A549 (cell line): ENCODE results near the gene ZBTB49. TPM values are rescaled to one million over a fixed set of nuclear protein-coding genes. Genes with fewer than 3 reads are reported as not detected.

ENCODE experiments used
- ATAC-seq, 2 experiments: fragments of 200-7000 bp in 1 of 2; fragments of >200 bp in 1 of 2; cut with Nextera tagmentation in 1 of 2; cut with Tn5 transposase in 1 of 2; 3 replicates each; pipeline versions ENCODE4 v1.8.0 to v1.9.1; 2018 to 2020; ENCODE audit warnings: mild to moderate bottlenecking in 1 of 2, moderate library complexity in 1 of 2
- CTCF ChIA-PET: fragments of 300-600 bp; sonication (Branson Sonifier 250); formaldehyde crosslinking; extraction: SDS; loops from one replicate; lab custom pipeline; 2021; ENCODE audit warnings: antibody characterized with exemption, inconsistent platforms; lab: Yijun Ruan, JAX
- POLR2A ChIA-PET: fragments of 350-600 bp; formaldehyde crosslinking; extraction: SDS; loops from one replicate; lab custom pipeline; 2021; ENCODE audit warnings: antibody characterized with exemption, inconsistent platforms; lab: Yijun Ruan, JAX
- DNase-seq, 2 experiments: peaks; one replicate each; pipeline versions ENCODE4 v3.0.0 to v3.0.0-alpha.2; 2011 to 2016; ENCODE audit warnings: low read depth in 1 of 2, low spot score in 1 of 2
- FAIRE-seq: peaks from 2 replicates; lab custom pipeline; 2011; peaks lifted over from hg19 to GRCh38; lab: Jason Lieb, UNC
- H3K27ac ChIP-seq, 2 experiments: fragments of >200 bp; sonication (Bioruptor Twin); formaldehyde crosslinking; 3 replicates each; pipeline ENCODE4 v1.5.1; 2016 to 2017
- H3K4me1 ChIP-seq: fragments of >200 bp; sonication (Bioruptor Twin); formaldehyde crosslinking; 3 replicates; pipeline ENCODE4 v1.6.1; 2016
- H3K4me2 ChIP-seq: fragments of >200 bp; sonication (Bioruptor Twin); formaldehyde crosslinking; 3 replicates; pipeline ENCODE4 v1.6.1; 2016
- H3K4me3 ChIP-seq: fragments of >200 bp; sonication (Bioruptor Twin); formaldehyde crosslinking; 3 replicates; pipeline ENCODE4 v1.5.1; 2016
- H3K9me3 ChIP-seq: fragments of >200 bp; sonication (Bioruptor Twin); formaldehyde crosslinking; 3 replicates; pipeline ENCODE4 v1.6.1; 2016
- EHMT2 ChIP-seq: fragments of 200-600 bp; sonication (generic); IDR thresholded peaks from 2 replicates; pipeline ENCODE4 v1.6.1; 2016; ENCODE audit warnings: antibody characterized with exemption, low read depth, mild to moderate bottlenecking, moderate library complexity
- FOSB ChIP-seq: fragments of 250-450 bp; sonication (Bioruptor Pico); IDR thresholded peaks from 2 replicates; pipeline ENCODE4 v1.5.0; 2020; ENCODE audit warnings: mild to moderate bottlenecking, moderate library complexity
- FOXS1 ChIP-seq: fragments of 250-450 bp; sonication (Bioruptor Pico); IDR thresholded peaks from 2 replicates; pipeline ENCODE4 v1.5.0; 2020; ENCODE audit warnings: mild to moderate bottlenecking, moderate library complexity
- HOXA7 ChIP-seq: fragments of 250-450 bp; sonication (Bioruptor Pico); IDR thresholded peaks from 2 replicates; pipeline ENCODE4 v1.5.0; 2020; ENCODE audit warnings: mild to moderate bottlenecking, moderate library complexity
- JUNB ChIP-seq: fragments of >200 bp; sonication (Bioruptor Twin); formaldehyde crosslinking; IDR thresholded peaks from 2 replicates; pipeline ENCODE4 v1.6.1; 2016
- KDM1A ChIP-seq: fragments of 200-600 bp; sonication (generic); IDR thresholded peaks from 2 replicates; pipeline ENCODE4 v1.6.1; 2016; ENCODE audit warnings: low read depth, mild to moderate bottlenecking
- MYC ChIP-seq: IDR thresholded peaks from 2 replicates; pipeline ENCODE4 v1.6.1; 2012; ENCODE audit warnings: mild to moderate bottlenecking, inconsistent platforms, low read length, improper control_type of control experiment, borderline replicate concordance
- NFE2L2 ChIP-seq: fragments of 150-350 bp; conservative IDR thresholded peaks from 2 replicates; pipeline ENCODE4 v1.6.1; 2014; ENCODE audit warnings: low read length
- PHF8 ChIP-seq: fragments of 200-600 bp; sonication (generic); IDR thresholded peaks from 2 replicates; pipeline ENCODE4 v1.6.1; 2016; ENCODE audit warnings: low read depth, mild to moderate bottlenecking, antibody characterized with exemption, moderate library complexity, borderline replicate concordance
- RARB ChIP-seq: fragments of 250-450 bp; sonication (Bioruptor Pico); IDR thresholded peaks from 2 replicates; pipeline ENCODE4 v1.8.0; 2021; ENCODE audit warnings: mild to moderate bottlenecking, moderate library complexity
- RFX5 ChIP-seq: fragments of 450-650 bp; IDR thresholded peaks from 2 replicates; pipeline ENCODE4 v1.7.1; 2014; ENCODE audit warnings: antibody characterized with exemption, mild to moderate bottlenecking, moderate library complexity
- RNF2 ChIP-seq: fragments of 200-600 bp; sonication (generic); IDR thresholded peaks from 2 replicates; pipeline ENCODE4 v1.6.1; 2016; ENCODE audit warnings: low read depth, mild to moderate bottlenecking, antibody characterized with exemption, moderate library complexity, borderline replicate concordance
- SMC3 ChIP-seq: fragments of >200 bp; sonication (Bioruptor Twin); formaldehyde crosslinking; IDR thresholded peaks from 3 replicates; pipeline ENCODE4 v1.6.1; 2018; ENCODE audit warnings: inconsistent platforms
- TP53 ChIP-seq: fragments of 250-450 bp; sonication (Bioruptor Pico); IDR thresholded peaks from 2 replicates; pipeline ENCODE4 v1.5.0; 2021; ENCODE audit warnings: mild to moderate bottlenecking, moderate library complexity
- ZC3H11A ChIP-seq: fragments of 450-650 bp; IDR thresholded peaks from 2 replicates; pipeline ENCODE4 v1.6.1; 2014; ENCODE audit warnings: antibody characterized with exemption, mild to moderate bottlenecking
- ZNF302 ChIP-seq: fragments of 250-450 bp; sonication (Bioruptor Pico); IDR thresholded peaks from 2 replicates; pipeline ENCODE4 v1.9.0; 2021; ENCODE audit warnings: inconsistent platforms, mild to moderate bottlenecking, moderate library complexity
- WGBS: methylation state at CpG from one replicate; pipeline ENCODE4 v1.1.6; 2017; ENCODE audit errors: missing lambda C conversion rate; 5-methylcytosine and 5-hydroxymethylcytosine counted together
- polyA plus RNA-seq, 4 experiments: library from polyadenylated mRNA; depleted of rRNA in 3 of 4; stranded (reverse); fragments of >200 nt; fragmentation: RNase III in 1 of 4; extraction: RNeasy Plus Mini Kit Qiagen cat#74134 plus additional on column Dnase treatment in 1 of 4; gene quantifications; 2 replicates in 3 of 4; 3 replicates in 1 of 4; pipeline ENCODE4 v1.2.3, GENCODE V29; 2011 to 2017
- TF ChIP-seq, protein P1 (sequence below): fragments of 250-450 bp; sonication (Bioruptor Pico); IDR thresholded peaks from 2 replicates; pipeline ENCODE4 v1.5.0; 2021; ENCODE audit warnings: mild to moderate bottlenecking, moderate library complexity, borderline replicate concordance
- TF ChIP-seq, protein P2 (sequence below): fragments of 150-350 bp; IDR thresholded peaks from 2 replicates; pipeline ENCODE4 v1.6.1; 2014; ENCODE audit warnings: low read depth, mild to moderate bottlenecking, low read length
- TF ChIP-seq, protein P3 (sequence below): fragments of 200-600 bp; sonication (generic); IDR thresholded peaks from 2 replicates; pipeline ENCODE4 v1.6.1; 2016; ENCODE audit warnings: antibody characterized with exemption, mild to moderate bottlenecking, moderate library complexity

ZBTB49 gene
- polyA plus RNA-seq, 2 of the 4 experiments (the other 2 are of a cell fraction) = 1.9 to 3.1 TPM

DNA sequence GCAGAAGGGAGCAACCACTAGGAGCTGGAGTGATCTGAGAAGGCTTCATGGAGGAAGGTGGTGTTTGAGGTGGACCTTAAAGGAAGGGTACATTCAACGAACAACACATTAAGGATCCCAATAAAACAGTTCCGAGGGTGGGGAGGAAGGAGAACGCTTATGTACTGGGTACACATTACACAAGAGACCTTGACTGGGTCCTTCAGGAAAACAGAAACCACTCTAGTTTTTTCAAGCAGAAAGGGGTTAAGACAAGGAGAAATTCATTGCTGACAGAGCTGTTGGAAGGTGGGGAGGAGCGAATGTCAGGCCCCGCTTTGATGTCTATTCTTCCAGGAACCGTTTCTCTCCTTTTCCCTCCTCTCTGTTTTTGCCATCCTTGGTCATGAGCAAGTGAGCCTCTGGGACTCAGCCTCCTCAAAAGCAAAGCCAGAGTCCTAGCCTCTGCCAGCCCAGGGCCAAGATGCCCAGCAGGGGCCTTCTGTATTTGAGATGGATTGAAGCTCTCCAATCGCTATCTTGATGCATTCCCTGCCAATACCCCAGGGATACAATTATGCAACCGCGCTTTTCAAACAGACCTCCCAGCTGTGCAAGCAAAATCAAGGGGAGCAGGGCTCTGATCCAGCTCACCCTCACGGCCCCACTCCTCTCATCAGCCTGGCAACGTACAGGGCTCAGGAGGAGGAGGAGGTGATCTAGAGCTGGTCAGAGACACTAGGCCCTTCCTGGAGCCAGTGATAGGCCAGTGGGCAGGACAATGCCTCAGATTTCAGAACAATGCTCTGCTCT, 48.4 kb downstream of the ZBTB49 start:
- ChIA-PET POLR2A (interaction anchor here (1.2 kb wide), 1 partner anchor 90 kb away, joined by 6 read pairs; the partner anchor contains the start of gene TMEM128), CTCF (interaction anchor here (1.2 to 1.3 kb wide), 2 partner anchors 21 to 79 kb away, joined by 3 read pairs; no protein-coding TSS in a partner anchor)
- no peak for ATAC-seq
- H3K4me1 ChIP-seq = no peaks in the 10 kb centered on the region
- no peak overlapping the region for H3K4me2 ChIP-seq
- no peak overlapping the region for H3K4me3 ChIP-seq
- H3K9me3 ChIP-seq = no peaks in the 10 kb centered on the region
- DNase-seq = no peak
- 79% methylated on average over 10 of the region's 11 CpGs for WGBS
- H3K27ac ChIP-seq = no peak overlapping the region
- FAIRE-seq = no peak
- TF ChIP-seq MYC (no peak), TP53 (CRISPR knock-in tag) (no peak), RFX5 (no peak), ZC3H11A (no peak), NFE2L2 (no peak), RNF2 (no peak), FOSB (CRISPR knock-in tag) (no peak), JUNB (no peak), HOXA7 (CRISPR knock-in tag) (no peak), PHF8 (no peak)
- TF ChIP-seq, protein P1, sequence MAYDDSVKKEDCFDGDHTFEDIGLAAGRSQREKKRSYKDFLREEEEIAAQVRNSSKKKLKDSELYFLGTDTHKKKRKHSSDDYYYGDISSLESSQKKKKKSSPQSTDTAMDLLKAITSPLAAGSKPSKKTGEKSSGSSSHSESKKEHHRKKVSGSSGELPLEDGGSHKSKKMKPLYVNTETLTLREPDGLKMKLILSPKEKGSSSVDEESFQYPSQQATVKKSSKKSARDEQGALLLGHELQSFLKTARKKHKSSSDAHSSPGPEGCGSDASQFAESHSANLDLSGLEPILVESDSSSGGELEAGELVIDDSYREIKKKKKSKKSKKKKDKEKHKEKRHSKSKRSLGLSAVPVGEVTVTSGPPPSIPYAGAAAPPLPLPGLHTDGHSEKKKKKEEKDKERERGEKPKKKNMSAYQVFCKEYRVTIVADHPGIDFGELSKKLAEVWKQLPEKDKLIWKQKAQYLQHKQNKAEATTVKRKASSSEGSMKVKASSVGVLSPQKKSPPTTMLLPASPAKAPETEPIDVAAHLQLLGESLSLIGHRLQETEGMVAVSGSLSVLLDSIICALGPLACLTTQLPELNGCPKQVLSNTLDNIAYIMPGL (CRISPR knock-in tag) = no peak
- TF ChIP-seq, protein P2, sequence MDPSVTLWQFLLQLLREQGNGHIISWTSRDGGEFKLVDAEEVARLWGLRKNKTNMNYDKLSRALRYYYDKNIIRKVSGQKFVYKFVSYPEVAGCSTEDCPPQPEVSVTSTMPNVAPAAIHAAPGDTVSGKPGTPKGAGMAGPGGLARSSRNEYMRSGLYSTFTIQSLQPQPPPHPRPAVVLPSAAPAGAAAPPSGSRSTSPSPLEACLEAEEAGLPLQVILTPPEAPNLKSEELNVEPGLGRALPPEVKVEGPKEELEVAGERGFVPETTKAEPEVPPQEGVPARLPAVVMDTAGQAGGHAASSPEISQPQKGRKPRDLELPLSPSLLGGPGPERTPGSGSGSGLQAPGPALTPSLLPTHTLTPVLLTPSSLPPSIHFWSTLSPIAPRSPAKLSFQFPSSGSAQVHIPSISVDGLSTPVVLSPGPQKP = no peak
- TF ChIP-seq, protein P3, sequence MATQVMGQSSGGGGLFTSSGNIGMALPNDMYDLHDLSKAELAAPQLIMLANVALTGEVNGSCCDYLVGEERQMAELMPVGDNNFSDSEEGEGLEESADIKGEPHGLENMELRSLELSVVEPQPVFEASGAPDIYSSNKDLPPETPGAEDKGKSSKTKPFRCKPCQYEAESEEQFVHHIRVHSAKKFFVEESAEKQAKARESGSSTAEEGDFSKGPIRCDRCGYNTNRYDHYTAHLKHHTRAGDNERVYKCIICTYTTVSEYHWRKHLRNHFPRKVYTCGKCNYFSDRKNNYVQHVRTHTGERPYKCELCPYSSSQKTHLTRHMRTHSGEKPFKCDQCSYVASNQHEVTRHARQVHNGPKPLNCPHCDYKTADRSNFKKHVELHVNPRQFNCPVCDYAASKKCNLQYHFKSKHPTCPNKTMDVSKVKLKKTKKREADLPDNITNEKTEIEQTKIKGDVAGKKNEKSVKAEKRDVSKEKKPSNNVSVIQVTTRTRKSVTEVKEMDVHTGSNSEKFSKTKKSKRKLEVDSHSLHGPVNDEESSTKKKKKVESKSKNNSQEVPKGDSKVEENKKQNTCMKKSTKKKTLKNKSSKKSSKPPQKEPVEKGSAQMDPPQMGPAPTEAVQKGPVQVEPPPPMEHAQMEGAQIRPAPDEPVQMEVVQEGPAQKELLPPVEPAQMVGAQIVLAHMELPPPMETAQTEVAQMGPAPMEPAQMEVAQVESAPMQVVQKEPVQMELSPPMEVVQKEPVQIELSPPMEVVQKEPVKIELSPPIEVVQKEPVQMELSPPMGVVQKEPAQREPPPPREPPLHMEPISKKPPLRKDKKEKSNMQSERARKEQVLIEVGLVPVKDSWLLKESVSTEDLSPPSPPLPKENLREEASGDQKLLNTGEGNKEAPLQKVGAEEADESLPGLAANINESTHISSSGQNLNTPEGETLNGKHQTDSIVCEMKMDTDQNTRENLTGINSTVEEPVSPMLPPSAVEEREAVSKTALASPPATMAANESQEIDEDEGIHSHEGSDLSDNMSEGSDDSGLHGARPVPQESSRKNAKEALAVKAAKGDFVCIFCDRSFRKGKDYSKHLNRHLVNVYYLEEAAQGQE = no peak
- TF ChIP-seq, all 56 proteins: peak for 0

DNA sequence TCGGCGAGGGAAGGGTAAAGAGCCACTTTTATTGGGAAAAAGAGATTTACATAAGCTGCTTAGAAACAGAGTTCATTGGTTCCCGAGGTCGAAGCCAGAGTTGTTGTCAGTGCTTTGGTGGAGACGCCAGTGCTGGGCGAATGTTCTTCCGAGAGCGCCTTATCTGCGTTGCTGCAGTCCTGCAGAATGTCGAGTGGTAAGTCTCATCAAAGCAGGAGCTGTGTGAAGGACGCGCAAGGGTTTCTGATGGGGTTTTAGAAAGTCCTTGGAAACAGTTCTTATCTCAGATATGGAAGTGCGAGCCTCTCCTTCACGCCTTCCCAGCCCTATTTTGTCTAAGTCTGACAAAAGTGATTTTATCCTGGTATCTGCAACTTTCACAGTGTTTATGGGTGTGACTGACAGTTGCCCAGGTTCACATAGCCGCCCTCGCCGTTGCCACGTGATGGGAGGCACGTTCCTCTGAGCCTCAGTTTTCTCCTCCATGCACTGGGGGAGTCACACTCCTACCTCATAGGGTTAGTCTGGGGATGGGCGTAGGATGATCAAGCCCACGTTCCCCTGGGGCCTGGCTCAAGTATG, 49.5 kb downstream of the ZBTB49 start:
- DNase-seq (no peak), FAIRE-seq (no peak), ATAC-seq (no peak)
- Histone ChIP-seq H3K4me3 (no peak overlapping the region), H3K4me2 (no peak overlapping the region), H3K9me3 (no peaks in the 10 kb centered on the region), H3K4me1 (no peaks in the 10 kb centered on the region), H3K27ac (no peak overlapping the region)
- CTCF ChIA-PET = no interaction called here
- TF ChIP-seq ZNF302 (CRISPR knock-in tag) (no peak), KDM1A (no peak), EHMT2 (no peak), FOXS1 (no peak), SMC3 (no peak), ZC3H11A (no peak), RARB (no peak)
- TF ChIP-seq, all 56 proteins: peak for 0
- 59% methylated on average over 21 of the region's 21 CpGs for WGBS
- POLR2A ChIA-PET = no interaction called here
